K562 (cell line): ENCODE measurements around the gene ZNF839. TPM values are rescaled to one million over a fixed set of nuclear protein-coding genes. Genes with fewer than 3 reads are reported as not detected.
A peak's percentile ranks its signal among the peaks of the same experiment; 100 is the strongest.

Experiments
- CBX8 ChIP-seq: fragments of 200-600 bp; sonication (generic); IDR thresholded peaks from 2 replicates; pipeline ENCODE4 v1.6.1; 2012; ENCODE audit warnings: borderline replicate concordance, mixed run types, low read depth, mild to moderate bottlenecking, moderate library complexity, mixed read lengths, low read length, control low read depth, inconsistent platforms; ENCODE audit not compliant: poor library complexity, severe bottlenecking; ENCODE audit errors: extremely low read depth
- CREM ChIP-seq: IDR thresholded peaks from 2 replicates; pipeline ENCODE4 v1.6.1; 2014; ENCODE audit warnings: antibody characterized with exemption, low read depth
- CSDE1 ChIP-seq, 2 experiments: fragments of 450-650 bp; IDR thresholded peaks; 2 replicates each; pipeline ENCODE4 v1.6.1; 2016; ENCODE audit warnings: mild to moderate bottlenecking in 1 of 2
- DNMT1 ChIP-seq: fragments of 450-650 bp; IDR thresholded peaks from 2 replicates; pipeline ENCODE4 v1.6.1; 2016; ENCODE audit warnings: antibody characterized with exemption, mild to moderate bottlenecking
- GABPB1 ChIP-seq: sonication (generic); formaldehyde crosslinking; IDR thresholded peaks from 2 replicates; pipeline ENCODE4 v1.8.0; 2022; ENCODE audit warnings: mild to moderate bottlenecking, missing genetic modification reagents
- GTF3C2 ChIP-seq: IDR thresholded peaks from 3 replicates; pipeline ENCODE4 v1.6.1; 2011; ENCODE audit warnings: borderline replicate concordance, mild to moderate bottlenecking, moderate library complexity; ENCODE audit not compliant: insufficient read length; ENCODE audit errors: extremely low read depth
- JUND ChIP-seq, 2 experiments: IDR thresholded peaks; 2 replicates in 1 of 2; 3 replicates in 1 of 2; pipeline ENCODE4 v1.6.1; 2011; ENCODE audit warnings: borderline replicate concordance in 2 of 2, low read depth in 2 of 2, low read length in 2 of 2, improper control_type of control experiment in 1 of 2, missing biosample characterization in 1 of 2, missing genetic modification characterization in 1 of 2, missing genetic modification reagents in 1 of 2
- NFIC ChIP-seq: fragments of 450-650 bp; IDR thresholded peaks from 2 replicates; pipeline ENCODE4 v1.6.1; 2017; ENCODE audit warnings: mild to moderate bottlenecking, inconsistent platforms
- NR2C2 ChIP-seq, 2 experiments: fragments of 200-800 bp in 1 of 2; sonication (Bioruptor generic) in 1 of 2; sonication (generic) in 1 of 2; formaldehyde crosslinking in 1 of 2; IDR thresholded peaks; 2 replicates each; pipeline versions ENCODE4 v1.6.1 to v1.8.0; 2016 to 2022; ENCODE audit warnings: mild to moderate bottlenecking in 1 of 2, missing compliant biosample characterization in 1 of 2, missing genetic modification characterization in 1 of 2, missing genetic modification reagents in 1 of 2
- NR3C1 ChIP-seq: sonication (generic); formaldehyde crosslinking; IDR thresholded peaks from 2 replicates; pipeline ENCODE4 v1.8.1; 2022; ENCODE audit warnings: missing genetic modification reagents
- POLR2AphosphoS2 ChIP-seq: IDR thresholded peaks from 2 replicates; pipeline ENCODE4 v1.6.1; 2012; ENCODE audit warnings: low read length, improper control_type of control experiment
- POLR2G ChIP-seq: fragments of 200-400 bp; formaldehyde crosslinking; IDR thresholded peaks from 2 replicates; pipeline ENCODE4 v1.6.1; 2017; ENCODE audit warnings: low read depth, mild to moderate bottlenecking, antibody characterized with exemption, low read length, moderate library complexity
- ZBTB17 ChIP-seq: fragments of 450-650 bp; formaldehyde crosslinking; IDR thresholded peaks from 2 replicates; pipeline ENCODE4 v1.4.0; 2020; ENCODE audit warnings: mild to moderate bottlenecking
- ZNF174 ChIP-seq: fragments of 250-450 bp; sonication (Bioruptor Pico); IDR thresholded peaks from 2 replicates; pipeline ENCODE4 v1.4.0; 2020; ENCODE audit warnings: mild to moderate bottlenecking
- polyA plus RNA-seq, 8 experiments: library from polyadenylated mRNA; depleted of rRNA in 4 of 8; stranded (reverse) in 5 of 8; unstranded in 3 of 8; fragments of >200 nt; fragmentation: Nextera tagmentation in 2 of 8; fragmentation: Illumina TruSeq in 1 of 8; extraction: Ambion mirVana in 2 of 8; extraction: Trizol in 1 of 8; gene quantifications; 2 replicates each; pipeline versions ENCODE4 v1.2.1 to v1.2.3, GENCODE V29; 2011 to 2014; ENCODE audit warnings: inconsistent platforms in 1 of 8, missing spikeins in 1 of 8
- total RNA-seq, 7 experiments: library from RNA; depleted of rRNA in 6 of 7; stranded (reverse); fragments of >200 nt in 6 of 7; fragmentation: Illumina TruSeq in 2 of 7; extraction: Trizol in 2 of 7; gene quantifications; 2 replicates each; pipeline versions ENCODE4 v1.2.1 to v1.2.3, GENCODE V29; 2011 to 2021; ENCODE audit warnings: low replicate concordance in 1 of 7
- TF ChIP-seq, protein P1 (sequence below): IDR thresholded peaks from 2 replicates; pipeline ENCODE4 v1.6.1; 2012; ENCODE audit warnings: low read depth, low read length, improper control_type of control experiment, borderline replicate concordance
- TF ChIP-seq, protein P2 (sequence below): fragments of 200-800 bp; sonication (Bioruptor generic); IDR thresholded peaks from 2 replicates; pipeline ENCODE4 v1.6.1; 2016; ENCODE audit warnings: missing genetic modification characterization, missing compliant biosample characterization

Gene ZNF839
- total and polyA plus RNA-seq, 9 of the 15 experiments (the other 6 are each of a cell fraction or from before 2014, with no cell fraction given), result 0.42 to 8.4 (median 5.7) TPM

GRCh38 chr14:102319351-102320032 lies at the start of gene ZNF839 (continued):
- TF ChIP-seq, protein P1, sequence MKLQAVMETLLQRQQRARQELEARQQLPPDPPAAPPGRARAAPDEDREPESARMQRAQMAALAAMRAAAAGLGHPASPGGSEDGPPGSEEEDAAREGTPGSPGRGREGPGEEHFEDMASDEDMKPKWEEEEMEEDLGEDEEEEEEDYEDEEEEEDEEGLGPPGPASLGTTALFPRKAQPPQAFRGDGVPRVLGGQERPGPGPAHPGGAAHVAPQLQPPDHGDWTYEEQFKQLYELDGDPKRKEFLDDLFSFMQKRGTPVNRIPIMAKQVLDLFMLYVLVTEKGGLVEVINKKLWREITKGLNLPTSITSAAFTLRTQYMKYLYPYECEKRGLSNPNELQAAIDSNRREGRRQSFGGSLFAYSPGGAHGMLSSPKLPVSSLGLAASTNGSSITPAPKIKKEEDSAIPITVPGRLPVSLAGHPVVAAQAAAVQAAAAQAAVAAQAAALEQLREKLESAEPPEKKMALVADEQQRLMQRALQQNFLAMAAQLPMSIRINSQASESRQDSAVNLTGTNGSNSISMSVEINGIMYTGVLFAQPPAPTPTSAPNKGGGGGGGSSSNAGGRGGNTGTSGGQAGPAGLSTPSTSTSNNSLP, result no peak
- peak; percentile 29; the same call in 1 of the 2 replicates for TF ChIP-seq GABPB1 (CRISPR knock-in tag)
- no peak for TF ChIP-seq NFIC
- no peak for TF ChIP-seq CBX8
- TF ChIP-seq CSDE1 (IDR thresholded peaks at IDR 0.05), result no peak
- no peak for TF ChIP-seq NR2C2 (CRISPR knock-in tag; IDR thresholded peaks at IDR 0.05)
- TF ChIP-seq NR2C2 (tag; IDR thresholded peaks at IDR 0.05), result peak; percentile 66; the same call in 1 of the 2 replicates
- no peak for TF ChIP-seq POLR2AphosphoS2
- peak; percentile 98 for TF ChIP-seq CREM
- no peak for TF ChIP-seq DNMT1
- no peak for TF ChIP-seq ZNF174
- no peak for TF ChIP-seq NR3C1 (CRISPR knock-in tag)
- TF ChIP-seq POLR2G, result peak; percentile 83
- TF ChIP-seq GTF3C2, result peak; percentile 97
- peak; percentile 38; the same call in 1 of the 2 replicates for TF ChIP-seq JUND (IDR thresholded peaks at IDR 0.05; ENCODE audit: borderline replicate concordance, low read depth, low read length)
- peak; percentile 54; the same call in 2 of the 3 replicates for TF ChIP-seq JUND (tag; IDR thresholded peaks at IDR 0.05; ENCODE audit: borderline replicate concordance, low read depth, low read length)
- TF ChIP-seq ZBTB17 (CRISPR knock-in tag), result 0 out of 2 replicates have a peak, but pooled peaks have one; percentile 18
- TF ChIP-seq, protein P2, sequence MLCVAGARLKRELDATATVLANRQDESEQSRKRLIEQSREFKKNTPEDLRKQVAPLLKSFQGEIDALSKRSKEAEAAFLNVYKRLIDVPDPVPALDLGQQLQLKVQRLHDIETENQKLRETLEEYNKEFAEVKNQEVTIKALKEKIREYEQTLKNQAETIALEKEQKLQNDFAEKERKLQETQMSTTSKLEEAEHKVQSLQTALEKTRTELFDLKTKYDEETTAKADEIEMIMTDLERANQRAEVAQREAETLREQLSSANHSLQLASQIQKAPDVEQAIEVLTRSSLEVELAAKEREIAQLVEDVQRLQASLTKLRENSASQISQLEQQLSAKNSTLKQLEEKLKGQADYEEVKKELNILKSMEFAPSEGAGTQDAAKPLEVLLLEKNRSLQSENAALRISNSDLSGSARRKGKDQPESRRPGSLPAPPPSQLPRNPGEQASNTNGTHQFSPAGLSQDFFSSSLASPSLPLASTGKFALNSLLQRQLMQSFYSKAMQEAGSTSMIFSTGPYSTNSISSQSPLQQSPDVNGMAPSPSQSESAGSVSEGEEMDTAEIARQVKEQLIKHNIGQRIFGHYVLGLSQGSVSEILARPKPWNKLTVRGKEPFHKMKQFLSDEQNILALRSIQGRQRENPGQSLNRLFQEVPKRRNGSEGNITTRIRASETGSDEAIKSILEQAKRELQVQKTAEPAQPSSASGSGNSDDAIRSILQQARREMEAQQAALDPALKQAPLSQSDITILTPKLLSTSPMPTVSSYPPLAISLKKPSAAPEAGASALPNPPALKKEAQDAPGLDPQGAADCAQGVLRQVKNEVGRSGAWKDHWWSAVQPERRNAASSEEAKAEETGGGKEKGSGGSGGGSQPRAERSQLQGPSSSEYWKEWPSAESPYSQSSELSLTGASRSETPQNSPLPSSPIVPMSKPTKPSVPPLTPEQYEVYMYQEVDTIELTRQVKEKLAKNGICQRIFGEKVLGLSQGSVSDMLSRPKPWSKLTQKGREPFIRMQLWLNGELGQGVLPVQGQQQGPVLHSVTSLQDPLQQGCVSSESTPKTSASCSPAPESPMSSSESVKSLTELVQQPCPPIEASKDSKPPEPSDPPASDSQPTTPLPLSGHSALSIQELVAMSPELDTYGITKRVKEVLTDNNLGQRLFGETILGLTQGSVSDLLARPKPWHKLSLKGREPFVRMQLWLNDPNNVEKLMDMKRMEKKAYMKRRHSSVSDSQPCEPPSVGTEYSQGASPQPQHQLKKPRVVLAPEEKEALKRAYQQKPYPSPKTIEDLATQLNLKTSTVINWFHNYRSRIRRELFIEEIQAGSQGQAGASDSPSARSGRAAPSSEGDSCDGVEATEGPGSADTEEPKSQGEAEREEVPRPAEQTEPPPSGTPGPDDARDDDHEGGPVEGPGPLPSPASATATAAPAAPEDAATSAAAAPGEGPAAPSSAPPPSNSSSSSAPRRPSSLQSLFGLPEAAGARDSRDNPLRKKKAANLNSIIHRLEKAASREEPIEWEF (CRISPR knock-in tag), result no peak
